ENCODE results near the gene PCGF3. TPM values are rescaled to one million over a fixed set of nuclear protein-coding genes. Genes with fewer than 3 reads are reported as not detected.
"Not testable (repeated sequence)": the region's sequence is repeated elsewhere in the genome, so short reads cannot be mapped to it uniquely, and the experiment has no call there.

PCGF3 gene
- total RNA-seq, 2 donors from 2014 or later = 21.4 to 26.6 TPM

DNA sequence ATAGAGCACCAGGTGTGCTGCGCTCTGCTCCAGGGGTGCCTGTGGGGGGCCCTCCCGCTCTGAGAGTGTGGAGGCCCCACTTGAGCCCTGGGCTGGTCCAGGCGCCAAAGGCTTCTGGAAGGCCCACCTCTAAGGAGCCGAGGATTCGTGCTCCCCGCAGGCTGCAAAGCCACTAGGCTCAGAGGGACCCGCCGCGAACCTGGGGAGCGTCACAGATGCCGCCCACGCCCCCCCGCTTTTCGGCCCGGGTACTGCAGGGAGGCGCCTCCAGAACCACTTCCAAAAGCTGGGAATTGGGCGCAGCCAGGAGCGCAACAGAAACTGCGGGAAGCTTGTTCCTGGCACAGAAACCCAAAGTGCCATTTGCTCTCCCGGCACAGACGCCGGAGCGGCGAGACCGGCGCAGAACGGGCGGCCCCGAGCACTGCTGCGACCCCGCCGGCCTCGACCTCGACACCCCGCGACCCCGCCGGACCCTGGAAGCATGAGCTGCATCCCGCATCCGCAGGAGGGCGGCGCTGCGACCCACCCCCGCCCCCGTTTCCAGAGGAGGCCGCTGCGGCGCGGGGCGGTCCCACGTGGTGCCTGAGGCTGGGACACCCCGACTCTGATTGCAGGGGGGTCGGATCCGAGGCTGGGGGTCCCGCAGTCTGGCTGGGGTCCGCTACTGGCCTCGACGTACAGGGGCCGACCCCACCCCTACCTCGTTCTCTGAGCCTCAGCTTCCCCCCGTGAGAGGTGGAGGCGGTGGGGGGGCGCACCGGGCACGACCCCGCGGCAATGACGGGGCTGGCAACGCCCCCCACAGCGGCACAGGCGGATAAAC is 89.5 kb downstream of the PCGF3 start:
- ATAC-seq = no peak
- intact Hi-C loops (cut with DNase I) = no loop called here
- DNase-seq = no peak

DNA sequence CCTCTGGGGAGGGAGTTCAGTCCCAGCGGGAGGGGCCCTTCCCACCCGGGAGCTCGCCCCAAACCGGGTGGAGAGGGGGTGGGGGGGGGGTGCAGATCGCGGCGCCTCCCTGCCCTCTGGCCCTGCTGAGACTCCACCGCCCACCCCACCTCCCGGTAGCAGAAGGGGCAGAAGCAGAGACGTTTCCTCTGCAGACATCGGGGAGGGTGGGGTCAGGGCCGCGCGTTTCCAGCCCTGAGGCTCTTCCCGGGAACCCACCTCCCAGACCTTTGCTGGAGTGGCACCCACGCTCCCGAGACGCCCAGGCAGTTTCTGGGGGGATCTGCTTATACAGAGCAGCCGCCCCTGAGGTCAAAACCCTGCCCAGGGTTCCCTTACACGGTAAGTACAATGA is 90.1 kb downstream of the PCGF3 start:
- DNase-seq (no peak), ATAC-seq (no peak)
- intact Hi-C loops (cut with DNase I) = no loop called here

DNA sequence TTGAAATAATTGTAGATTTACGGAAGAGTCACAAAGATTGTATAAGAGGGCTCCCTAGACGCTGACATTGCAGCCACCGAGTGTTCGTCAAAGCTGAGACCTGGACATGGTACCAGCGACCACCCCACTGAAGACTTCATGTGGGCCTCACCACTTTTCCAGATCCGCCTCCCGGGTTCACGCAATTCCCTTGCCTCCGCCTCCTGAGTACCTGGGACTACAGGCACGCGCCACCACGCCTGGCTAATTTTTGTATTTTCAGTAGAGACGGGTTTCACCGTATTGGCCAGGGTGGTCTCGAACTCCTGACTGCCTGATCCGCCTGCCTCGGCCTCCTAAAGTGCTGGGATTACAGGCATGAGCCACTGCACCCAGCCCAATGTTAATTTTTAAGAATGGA is 90.6 kb downstream of the PCGF3 start:
- intact Hi-C loops (cut with DNase I) = no loop called here
- DNase-seq (no peak), ATAC-seq (no peak)

DNA sequence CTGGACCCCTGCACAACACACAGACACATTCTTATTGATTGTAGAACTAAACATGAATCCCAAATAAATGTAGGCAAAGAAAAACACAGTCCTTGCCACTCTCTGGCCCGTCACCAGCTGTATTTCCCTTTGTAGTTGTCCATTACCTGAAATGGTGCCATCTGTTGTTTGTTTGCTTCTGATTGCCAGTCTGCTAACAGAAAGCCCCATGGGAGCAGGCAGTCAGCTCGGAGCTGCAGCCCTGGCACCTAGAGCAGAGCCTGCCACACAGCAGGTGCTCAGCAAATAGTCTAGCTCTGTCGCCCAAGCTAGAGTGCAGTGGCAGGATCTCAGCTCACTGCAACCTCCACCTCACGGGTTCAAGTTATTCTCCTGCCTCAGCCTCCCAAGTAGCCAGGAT is 91.4 kb downstream of the PCGF3 start:
- intact Hi-C loops (cut with DNase I) = no loop called here
- no peak for DNase-seq

DNA sequence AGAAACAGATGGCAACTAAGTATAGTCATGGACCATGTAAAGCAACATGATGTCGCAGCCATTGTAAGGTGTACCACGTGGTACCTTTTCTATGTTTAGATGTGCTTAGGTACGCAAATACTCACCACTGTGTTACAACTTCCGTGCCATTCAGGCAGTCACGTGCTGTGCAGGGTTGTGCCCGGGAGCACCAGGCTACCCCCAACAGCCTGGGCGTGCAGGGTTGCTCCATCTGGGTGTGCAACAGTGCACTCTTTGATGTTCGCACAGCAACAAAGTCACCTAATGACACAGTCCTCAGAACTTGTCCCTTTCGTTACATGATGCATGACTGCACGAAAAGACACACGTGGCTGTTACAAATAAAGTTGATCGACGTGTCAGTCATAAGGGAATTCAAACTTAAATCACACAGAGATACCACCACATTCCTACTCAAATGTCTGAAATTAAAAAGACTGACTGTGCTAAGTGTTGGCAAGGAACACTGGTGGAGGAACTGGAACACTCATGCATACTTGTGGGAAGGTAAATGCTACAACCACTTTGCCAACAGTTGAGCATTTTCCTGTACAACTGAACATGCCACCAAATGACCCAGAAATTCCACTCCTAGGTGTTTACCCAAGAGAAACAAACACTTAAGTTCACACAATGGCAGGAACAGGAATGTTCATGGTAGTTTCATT is 95.9 kb downstream of the PCGF3 start:
- no peak for DNase-seq
- ATAC-seq = no peak
- intact Hi-C loops (cut with DNase I) = no loop called here

More for the DNA sequence above, 91.4 kb downstream of the PCGF3 start:
- no peak for ATAC-seq

DNA sequence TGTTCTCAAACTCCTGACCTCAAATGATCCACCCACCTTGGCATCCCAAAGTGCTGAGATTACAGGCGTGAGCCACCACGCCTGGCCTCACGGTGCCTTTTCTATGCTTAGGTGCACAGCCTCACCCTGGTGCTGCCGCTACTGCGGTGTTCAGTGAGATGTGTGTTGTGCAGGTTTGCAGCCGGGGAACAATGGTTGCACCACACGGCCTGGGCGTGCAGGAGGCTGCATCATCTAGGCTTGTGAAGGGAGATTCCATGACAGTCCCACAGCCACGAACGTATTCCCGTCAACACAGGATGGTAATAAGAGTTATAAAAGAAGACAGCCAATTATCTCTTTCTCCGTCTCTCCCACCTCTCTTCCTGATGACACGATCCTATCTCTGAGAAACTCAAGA is 98.3 kb downstream of the PCGF3 start:
- intact Hi-C loops (cut with DNase I) = no loop called here
- DNase-seq (no peak), ATAC-seq (no peak)

DNA sequence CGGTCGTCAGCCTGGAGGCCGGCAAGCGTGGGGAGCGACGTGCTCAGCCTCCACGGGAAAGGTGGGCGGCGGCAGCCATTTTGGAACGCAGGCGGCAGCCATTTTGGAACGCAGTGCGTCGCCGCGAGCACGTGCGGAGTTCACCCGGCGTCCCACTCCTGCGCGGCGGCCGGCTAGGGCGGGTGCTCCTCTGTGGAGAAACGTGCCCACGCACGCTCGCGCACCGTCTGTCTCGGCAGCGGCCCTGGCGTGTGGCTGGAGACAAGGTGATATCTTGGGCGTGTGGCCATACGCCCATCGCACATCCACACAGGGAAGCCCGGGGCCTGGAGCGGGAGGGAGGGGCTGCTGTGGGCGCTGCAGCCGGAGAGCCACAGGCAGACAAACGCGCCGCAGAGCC is 99.2 kb downstream of the PCGF3 start:
- intact Hi-C loops (cut with DNase I) = no loop called here
- DNase-seq = no peak
- ATAC-seq = no peak

DNA sequence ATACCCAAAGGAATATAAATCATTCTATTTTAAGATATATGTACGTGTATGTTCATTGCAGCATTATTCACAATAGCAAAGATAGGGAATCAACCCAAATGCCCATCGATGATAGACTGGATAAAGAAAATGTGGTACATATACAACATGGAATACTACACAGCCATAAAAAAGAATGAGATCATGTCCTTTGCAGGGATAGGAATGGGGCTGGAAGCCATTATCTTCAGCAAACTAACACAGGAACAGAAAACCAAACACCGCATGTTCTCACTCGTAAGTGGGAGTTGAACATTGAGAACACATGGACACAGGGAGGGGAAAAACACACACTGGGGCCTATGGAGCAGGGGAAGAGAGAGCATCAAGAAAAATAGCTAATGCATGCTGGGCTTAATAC is 101.3 kb downstream of the PCGF3 start:
- ATAC-seq; intact Hi-C loops (cut with DNase I): not testable (repeated sequence)

DNA sequence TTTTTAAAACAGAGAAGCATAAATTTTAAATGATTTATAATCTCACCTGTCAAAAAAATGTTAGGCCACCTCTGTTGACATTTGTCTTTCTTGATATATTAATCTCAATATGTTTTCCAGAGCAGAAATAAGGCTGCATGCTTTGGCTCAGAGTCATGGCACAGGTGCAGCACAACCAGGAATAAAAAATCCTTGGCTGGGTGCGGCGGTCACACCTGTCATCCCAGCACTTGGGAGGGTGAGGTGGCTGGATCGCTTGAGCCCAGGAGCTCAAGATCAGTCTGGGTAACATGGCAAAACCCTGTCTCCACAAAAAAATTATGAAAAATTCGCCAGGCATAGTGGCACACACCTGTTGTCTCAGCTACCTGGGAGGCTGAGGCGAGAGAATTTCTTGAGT is 102.2 kb downstream of the PCGF3 start:
- no peak for DNase-seq
- intact Hi-C loops (cut with DNase I) = no loop called here
- ATAC-seq = no peak

More for the DNA sequence above, 101.3 kb downstream of the PCGF3 start:
- DNase-seq = not testable (repeated sequence)

DNA sequence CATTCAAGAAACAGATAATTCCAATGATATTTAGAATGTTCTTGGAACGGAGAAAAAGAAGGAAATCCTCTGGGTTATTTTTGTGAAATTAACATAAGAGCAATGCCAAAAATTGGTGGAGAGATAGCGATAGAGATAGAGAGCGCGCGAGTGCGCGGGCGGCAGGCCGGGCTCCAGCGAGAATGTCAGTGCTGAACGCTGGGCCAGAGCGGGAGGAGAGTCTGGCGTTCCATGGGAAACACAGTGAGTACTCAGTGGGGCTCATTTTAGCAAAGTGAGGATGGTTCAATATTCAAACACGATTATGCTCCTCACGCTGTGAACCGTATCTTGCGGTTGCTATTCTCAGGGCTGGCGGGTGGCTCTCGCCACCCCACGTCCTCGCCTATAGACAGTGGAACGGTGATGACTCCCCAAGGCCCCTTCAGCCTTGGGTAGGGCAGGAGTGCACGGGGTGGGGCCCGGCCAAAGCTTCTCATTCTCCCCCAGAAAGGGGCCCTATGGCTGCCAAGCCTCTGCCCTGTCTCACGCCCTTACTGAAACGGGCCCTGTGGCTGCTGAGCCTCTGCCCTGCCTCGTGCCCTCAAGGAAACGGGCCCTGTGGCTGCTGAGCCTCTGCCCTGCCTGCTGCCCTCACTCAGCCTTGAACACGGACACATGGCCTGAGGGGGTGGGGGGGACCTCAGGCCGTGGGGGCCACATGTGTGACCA is 103.4 kb downstream of the PCGF3 start:
- DNase-seq (no peak), ATAC-seq (no peak)
- intact Hi-C loops (cut with DNase I) = no loop called here

DNA sequence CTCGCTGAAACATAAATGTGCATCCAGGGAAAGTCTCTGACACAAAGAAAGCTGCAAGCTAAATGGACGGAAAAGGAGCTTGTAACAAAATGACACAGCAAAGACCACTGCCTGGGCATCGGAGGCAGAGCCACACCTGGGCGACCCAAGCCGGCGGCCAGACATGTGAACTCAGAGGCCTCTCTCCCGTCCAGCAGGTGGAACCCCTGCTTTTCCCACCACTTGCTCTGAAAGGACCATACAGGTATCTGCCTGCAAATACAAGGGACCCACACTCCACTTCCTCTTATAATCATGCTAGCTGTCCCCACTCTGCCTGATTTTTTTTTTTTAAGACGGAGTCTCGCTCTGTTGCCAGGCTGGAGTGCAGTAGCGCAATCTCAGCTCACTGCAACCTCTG is 108.3 kb downstream of the PCGF3 start:
- intact Hi-C loops (cut with DNase I) = no loop called here
- DNase-seq = no peak
- no peak for ATAC-seq

DNA sequence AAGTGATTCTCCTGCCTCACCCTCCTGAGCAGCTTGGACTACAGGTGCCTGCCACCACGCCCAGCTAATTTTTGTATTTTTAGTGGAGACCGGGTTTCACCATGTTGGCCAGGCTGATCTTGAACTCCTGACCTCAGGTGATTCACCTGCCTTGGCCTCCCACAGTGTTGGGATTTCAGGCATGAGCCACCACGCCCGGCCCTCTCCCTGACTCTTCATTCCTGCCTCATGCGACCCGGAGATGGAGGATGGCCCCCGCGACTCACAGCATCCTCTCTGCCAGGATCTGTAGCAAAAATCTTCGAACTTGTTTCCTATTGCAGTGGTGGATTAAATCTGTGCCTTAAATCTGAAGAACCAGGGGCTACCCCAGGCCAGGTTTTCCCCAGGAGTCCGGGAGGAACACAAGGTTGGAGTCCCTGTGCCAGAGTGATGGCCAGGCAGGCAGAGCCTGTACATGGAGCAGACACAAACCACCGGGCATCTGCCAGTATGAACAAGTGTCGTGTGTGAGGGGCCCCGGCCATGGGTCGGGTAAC is 108.7 kb downstream of the PCGF3 start:
- DNase-seq = no peak
- ATAC-seq = no peak
- intact Hi-C loops (cut with DNase I) = no loop called here

DNA sequence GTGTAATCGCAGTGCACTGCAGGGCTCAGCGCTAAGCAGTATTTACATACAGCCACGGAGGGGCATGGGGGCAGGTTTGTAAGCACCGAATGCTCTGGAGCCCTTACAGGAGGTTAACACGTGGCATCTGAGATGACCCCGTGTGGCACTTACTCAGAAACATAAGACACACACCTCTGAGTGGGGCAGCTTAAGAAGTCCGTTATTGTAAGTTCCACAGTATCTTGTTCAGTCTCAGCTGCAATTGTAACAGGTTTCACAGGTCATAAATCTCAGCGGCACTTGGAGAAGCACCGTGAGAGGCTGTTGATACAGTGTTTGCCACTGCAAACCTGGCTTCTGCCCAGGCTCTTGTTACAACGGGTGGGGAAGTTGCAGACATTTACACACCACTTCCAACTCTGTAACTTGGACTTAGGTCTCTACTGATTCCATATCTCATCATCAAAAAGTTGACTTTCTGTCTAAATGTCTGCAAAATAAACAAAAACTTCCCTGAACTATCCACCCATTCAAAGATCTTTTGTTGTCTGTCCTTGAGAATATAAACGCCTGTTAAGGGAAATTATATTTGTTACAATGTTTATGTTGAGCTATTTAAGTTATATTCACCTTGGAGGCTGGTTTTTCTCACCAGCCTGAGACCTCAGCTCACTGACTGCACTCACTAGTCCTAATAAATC is 110.0 kb downstream of the PCGF3 start:
- no peak for DNase-seq
- no peak for ATAC-seq
- intact Hi-C loops (cut with DNase I) = no loop called here

DNA sequence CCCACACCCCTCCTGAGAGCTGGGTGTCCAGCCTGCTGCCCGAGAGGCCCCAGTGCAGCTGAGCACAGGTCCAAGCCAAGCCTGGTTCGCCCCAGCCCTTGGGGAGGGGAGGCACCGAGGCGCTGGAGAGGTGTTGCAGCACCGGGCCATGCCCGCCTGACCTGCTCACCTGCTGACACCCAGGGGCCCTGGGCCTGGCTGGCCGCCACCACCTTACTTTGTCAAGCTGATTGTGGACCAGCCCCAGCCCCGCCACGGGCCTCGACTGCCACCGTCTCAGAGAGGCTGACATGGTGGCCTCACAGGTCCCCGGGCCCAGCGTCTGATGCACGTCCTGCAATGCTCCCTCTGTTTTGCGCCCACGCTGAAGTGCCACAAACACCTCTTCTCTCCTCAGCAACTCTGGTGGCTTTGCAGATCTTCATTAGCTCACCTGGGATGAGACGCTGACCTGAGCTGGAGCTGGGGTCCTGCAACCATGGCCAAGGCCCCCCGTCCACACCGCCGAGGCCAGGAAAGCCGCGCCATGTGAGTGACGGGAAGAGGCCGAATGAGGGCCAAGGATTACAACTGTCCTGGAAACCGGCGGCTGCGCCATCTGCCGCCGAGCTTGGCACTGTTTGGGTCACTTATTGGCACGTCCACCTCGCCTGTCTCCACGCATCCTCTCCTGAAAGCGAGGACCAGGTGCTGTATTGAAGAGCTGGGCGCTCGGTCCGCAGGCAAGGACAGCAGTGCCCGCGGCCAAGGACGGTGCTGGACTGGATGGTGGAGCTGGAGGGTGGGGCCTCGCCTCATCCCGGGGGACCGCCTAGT is 112.7 kb downstream of the PCGF3 start:
- DNase-seq (no peak), ATAC-seq (no peak)
- intact Hi-C loops (cut with DNase I) = no loop called here

DNA sequence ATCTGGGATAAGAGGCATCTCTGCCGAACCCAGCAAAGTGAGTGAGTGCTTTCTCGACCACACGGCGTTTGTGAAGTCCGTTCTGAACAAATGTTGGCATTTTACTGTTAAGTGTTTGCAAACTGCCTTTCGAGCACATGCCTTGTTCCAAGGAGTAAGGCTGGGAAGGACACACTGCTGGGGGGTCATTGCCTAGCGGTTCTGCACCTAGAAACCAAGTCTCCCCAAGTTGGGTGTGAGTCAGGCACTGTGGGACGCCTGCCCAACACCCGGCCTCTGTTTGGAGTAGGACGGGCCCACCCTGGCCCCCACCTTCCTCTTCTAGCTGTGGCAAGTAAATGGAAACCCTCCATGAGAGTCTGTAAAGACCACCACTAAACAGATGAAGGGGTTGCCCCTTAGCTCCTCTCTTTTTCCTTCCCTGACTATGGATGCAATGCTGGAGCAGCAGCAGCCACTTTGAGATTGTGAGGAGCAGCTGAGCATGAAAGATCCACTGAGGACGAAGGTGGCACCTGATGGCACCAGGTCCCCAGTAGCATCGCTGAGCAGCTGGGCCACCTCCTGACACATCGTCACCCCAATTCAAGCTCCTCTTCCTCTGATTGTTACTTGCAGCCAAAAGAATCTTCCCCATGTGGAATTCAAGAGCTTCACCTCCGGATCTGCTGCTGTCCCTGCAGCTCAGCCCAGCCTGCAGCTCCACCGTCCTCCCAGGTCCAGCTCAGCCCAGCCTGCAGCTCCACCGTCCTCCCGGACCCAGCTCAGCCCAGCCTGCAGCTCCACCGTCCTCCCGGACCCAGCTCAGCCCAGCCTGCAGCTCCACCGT is 114.0 kb downstream of the PCGF3 start:
- DNase-seq = no peak
- no peak for ATAC-seq
- intact Hi-C loops (cut with DNase I) = no loop called here

Data from left cardiac atrium (tissue), 4 donors.